DND-41 (cell line): ENCODE data around the gene RABL6.

Experiments used
- ATAC-seq: fragments of 200-7000 bp; cut with Tn5 transposase; 3 replicates; pipeline ENCODE4 v1.9.1; 2021; ENCODE audit warnings: low read depth; ENCODE audit not compliant: insufficient read depth
- DNase-seq: peaks from one replicate; pipeline ENCODE4 v3.0.0-alpha.2; 2020
- H2AFZ ChIP-seq: 2 replicates; pipeline ENCODE4 v1.6.0; 2012; ENCODE audit warnings: low read depth, low read length
- H3K27ac ChIP-seq: 2 replicates; pipeline ENCODE4 v1.5.1; 2012; ENCODE audit warnings: low read length, inconsistent platforms
- H3K27me3 ChIP-seq: fragments of 200-600 bp; sonication (generic); 2 replicates; pipeline ENCODE4 v1.6.0; 2012; ENCODE audit warnings: low read length, mild to moderate bottlenecking, inconsistent platforms; ENCODE audit not compliant: insufficient read depth, poor library complexity
- H3K36me3 ChIP-seq: 2 replicates; pipeline ENCODE4 v1.5.1; 2012; ENCODE audit warnings: low read length, inconsistent platforms; ENCODE audit not compliant: insufficient read depth
- H3K4me1 ChIP-seq: 2 replicates; pipeline ENCODE4 v1.5.1; 2012; ENCODE audit warnings: mild to moderate bottlenecking, low read length; ENCODE audit not compliant: insufficient read depth
- H3K4me2 ChIP-seq: 2 replicates; pipeline ENCODE4 v1.6.0; 2012; ENCODE audit warnings: mild to moderate bottlenecking, moderate library complexity, low read length, inconsistent platforms; ENCODE audit not compliant: insufficient read depth
- H3K4me3 ChIP-seq, 2 experiments: fragments of 200-600 bp in 1 of 2; shearing (Covaris generic) in 1 of 2; 2 replicates each; pipeline ENCODE4 v1.5.1; 2012 to 2016; ENCODE audit warnings: inconsistent platforms in 2 of 2, low read length in 2 of 2, mild to moderate bottlenecking in 2 of 2, low read depth in 1 of 2, moderate library complexity in 1 of 2
- H3K79me2 ChIP-seq: 2 replicates; pipeline ENCODE4 v1.6.0; 2012; ENCODE audit warnings: low read length, inconsistent platforms; ENCODE audit not compliant: insufficient read depth
- H3K9ac ChIP-seq: 2 replicates; pipeline ENCODE4 v1.6.0; 2012; ENCODE audit warnings: low read depth, mild to moderate bottlenecking, inconsistent platforms, low read length, moderate library complexity
- H3K9me3 ChIP-seq: 2 replicates; pipeline ENCODE4 v1.5.1; 2012; ENCODE audit warnings: low read length, moderate library complexity, mild to moderate bottlenecking, inconsistent platforms; ENCODE audit not compliant: insufficient read depth, severe bottlenecking
- H4K20me1 ChIP-seq: 2 replicates; pipeline ENCODE4 v1.6.0; 2012; ENCODE audit warnings: low read length; ENCODE audit not compliant: insufficient read depth
- CTCF ChIP-seq: IDR thresholded peaks from 2 replicates; pipeline ENCODE4 v1.5.1; 2012; ENCODE audit warnings: borderline replicate concordance, low read length, moderate library complexity, mild to moderate bottlenecking; ENCODE audit not compliant: poor library complexity, severe bottlenecking; ENCODE audit errors: extremely low read depth
- EZH2 ChIP-seq: IDR thresholded peaks from 3 replicates; pipeline ENCODE4 v1.6.1; 2012; ENCODE audit warnings: borderline replicate concordance, low read depth, mild to moderate bottlenecking, moderate library complexity, low read length, inconsistent platforms; ENCODE audit not compliant: severe bottlenecking

RABL6 gene

DNA sequence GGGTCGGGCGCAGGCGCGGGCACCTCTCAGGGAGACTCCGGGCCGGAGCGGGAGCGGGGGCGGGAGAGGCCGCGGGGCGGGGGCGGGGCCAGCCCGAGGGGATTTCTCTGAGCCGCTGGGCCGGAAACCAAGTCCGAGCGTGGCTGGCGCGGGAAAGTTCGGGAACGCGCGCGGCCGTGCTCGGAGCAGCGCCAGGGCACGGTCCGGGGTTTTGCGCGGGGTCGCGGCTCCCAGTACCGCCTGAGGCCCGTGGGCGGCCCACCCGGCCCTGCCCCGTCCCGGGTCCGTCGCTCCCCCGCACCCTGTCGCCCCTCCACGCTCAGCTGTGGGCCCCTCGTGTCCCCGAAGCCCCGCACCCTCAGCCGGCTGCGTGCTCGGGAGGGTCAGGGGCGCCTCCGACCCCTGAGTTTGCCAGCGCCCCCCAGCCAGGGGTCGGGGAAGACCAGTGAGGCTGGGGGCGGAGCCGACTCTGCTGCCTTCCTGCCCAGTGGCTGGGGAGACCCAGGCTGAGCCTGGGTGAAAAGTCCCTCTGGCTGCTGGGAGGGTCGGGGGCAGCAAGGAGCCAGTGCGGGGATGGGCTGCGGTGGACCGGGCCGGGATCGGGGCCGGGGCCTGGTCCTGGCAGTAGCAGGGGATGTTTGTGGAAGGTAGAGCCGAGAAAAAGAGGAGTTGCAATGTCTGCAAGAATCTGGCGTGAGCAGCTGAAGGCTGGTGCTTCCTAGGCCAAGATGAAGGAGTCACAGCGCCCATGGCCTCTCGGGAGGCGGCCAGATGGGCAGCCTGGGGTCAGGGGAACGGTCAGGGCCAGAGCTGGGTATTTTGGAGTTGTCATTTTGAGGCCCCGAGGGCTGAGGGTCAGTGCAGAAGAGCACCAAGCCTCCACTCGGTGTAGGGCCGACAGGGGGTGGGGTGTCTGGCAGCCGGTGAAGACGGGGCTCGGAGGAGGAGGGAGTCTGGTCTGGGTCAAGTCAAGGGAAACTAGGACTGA lies 79.2 kb downstream of the RABL6 start:
- peaks cover 28% of the 10 kb centered on the region for H3K4me1 ChIP-seq
- peaks cover 32% of the 10 kb centered on the region for H3K36me3 ChIP-seq
- H4K20me1 ChIP-seq = peaks cover 33% of the 10 kb centered on the region
- H3K79me2 ChIP-seq = peaks cover 60% of the 10 kb centered on the region
- peak overlapping the region; percentile 89 for H3K27ac ChIP-seq
- DNase-seq (peak; percentile 42), ATAC-seq (peak; percentile 16; the same call in 2 of the 3 replicates)
- no peaks in the 10 kb centered on the region for H3K27me3 ChIP-seq
- H2AFZ ChIP-seq = peak overlapping the region; percentile 71
- H3K9me3 ChIP-seq = no peaks in the 10 kb centered on the region
- TF ChIP-seq EZH2 = no peak
- TF ChIP-seq CTCF = no peak
- H3K4me3 ChIP-seq = peak overlapping the region; percentile 82 to 94
- H3K9ac ChIP-seq = peak overlapping the region; percentile 99
- H3K4me2 ChIP-seq = peak overlapping the region; percentile 88

DNA sequence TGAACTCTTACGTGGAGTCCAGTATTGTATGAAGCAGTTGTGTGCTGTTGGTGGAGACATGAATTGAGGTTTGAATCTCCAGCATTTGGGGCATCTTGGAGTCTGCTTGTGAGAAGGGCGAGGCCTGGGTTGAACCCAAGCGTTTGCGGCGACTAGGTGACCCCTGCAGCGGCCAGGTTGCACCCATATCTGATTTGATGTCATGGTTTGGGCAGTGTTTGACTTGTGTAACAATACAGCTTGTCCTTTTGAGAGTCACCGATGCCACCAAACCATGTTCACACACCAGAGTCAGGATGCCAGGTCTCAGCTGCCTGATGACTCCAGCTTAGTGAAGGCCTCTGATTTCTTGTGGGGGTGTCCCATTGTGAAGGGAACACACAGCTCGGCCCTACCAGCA lies 80.7 kb downstream of the RABL6 start:
- Histone ChIP-seq H3K4me1 (peaks cover 28% of the 10 kb centered on the region), H3K9ac (no peak overlapping the region), H3K4me2 (peak overlapping the region; percentile 88; the same call in 1 of the 2 replicates), H3K36me3 (peaks cover 40% of the 10 kb centered on the region), H3K79me2 (peaks cover 73% of the 10 kb centered on the region), H3K27me3 (no peaks in the 10 kb centered on the region), H3K9me3 (no peaks in the 10 kb centered on the region), H2AFZ (no peak overlapping the region), H4K20me1 (peaks cover 43% of the 10 kb centered on the region), H3K4me3 (no peak overlapping the region), H3K27ac (no peak overlapping the region)
- ATAC-seq (no peak), DNase-seq (no peak)
- TF ChIP-seq EZH2 (no peak), CTCF (no peak)

DNA sequence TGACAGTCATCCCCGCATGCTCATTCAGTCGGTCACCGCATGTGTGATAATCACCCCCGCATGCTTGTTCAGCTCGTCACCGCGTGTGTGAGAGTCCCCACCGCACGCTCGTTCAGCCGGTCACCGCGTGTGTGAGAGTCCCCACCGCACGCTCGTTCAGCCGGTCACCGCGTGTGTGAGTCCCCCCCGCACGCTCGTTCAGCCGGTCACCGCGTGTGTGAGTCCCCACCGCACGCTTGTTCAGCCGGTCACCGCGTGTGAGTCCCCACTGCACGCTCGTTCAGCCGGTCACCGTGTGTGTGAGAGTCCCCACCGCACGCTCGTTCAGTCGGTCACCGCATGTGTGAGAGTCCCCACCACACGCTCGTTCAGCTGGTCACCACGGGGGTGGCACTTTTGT lies 82.1 kb downstream of the RABL6 start:
- Histone ChIP-seq H3K9me3 (no peaks in the 10 kb centered on the region), H4K20me1 (peaks cover 46% of the 10 kb centered on the region), H3K4me2 (no peak overlapping the region), H3K4me3 (no peak overlapping the region), H3K27me3 (no peaks in the 10 kb centered on the region), H3K4me1 (peaks cover 27% of the 10 kb centered on the region), H3K9ac (no peak overlapping the region), H3K79me2 (peaks cover 86% of the 10 kb centered on the region), H3K27ac (no peak overlapping the region), H3K36me3 (peaks cover 41% of the 10 kb centered on the region), H2AFZ (no peak overlapping the region)
- DNase-seq = no peak
- ATAC-seq = no peak
- no peak for TF ChIP-seq EZH2
- TF ChIP-seq CTCF = no peak
